HG02884 (cell line): Measurements from ENCODE around the gene DLGAP1.

Experiments
- ATAC-seq: cut with Tn5 transposase; IDR thresholded peaks from one replicate; pipeline ENCODE4 v1.9.1; 2021; ENCODE audit warnings: mild to moderate bottlenecking, moderate library complexity; ENCODE audit not compliant: unreplicated experiment

DLGAP1 gene

DNA sequence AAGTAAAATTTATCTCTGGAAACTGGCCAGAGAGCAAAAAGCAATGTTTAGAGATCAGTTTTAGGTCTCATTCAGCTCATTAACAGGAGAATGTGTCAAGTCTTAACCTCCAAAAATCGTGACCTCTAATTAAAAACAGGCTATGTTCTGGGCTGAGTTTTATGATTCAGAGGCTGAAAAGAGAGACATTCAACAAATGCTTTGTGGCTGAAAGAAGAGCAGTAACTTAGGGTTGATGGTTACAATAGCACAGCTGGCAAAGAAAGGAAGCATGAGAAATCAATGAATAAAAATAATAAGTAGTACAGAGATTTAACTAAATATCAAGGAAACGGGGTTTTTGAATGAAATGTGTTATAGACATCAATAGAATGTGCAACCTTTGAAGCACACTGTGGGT lies 992.1 kb downstream of the DLGAP1 start:
- ATAC-seq = no peak

- no peak for ATAC-seq
Observed at GRCh38 chr18:3461704-3462103, 993.4 kb downstream of the DLGAP1 start.

DNA sequence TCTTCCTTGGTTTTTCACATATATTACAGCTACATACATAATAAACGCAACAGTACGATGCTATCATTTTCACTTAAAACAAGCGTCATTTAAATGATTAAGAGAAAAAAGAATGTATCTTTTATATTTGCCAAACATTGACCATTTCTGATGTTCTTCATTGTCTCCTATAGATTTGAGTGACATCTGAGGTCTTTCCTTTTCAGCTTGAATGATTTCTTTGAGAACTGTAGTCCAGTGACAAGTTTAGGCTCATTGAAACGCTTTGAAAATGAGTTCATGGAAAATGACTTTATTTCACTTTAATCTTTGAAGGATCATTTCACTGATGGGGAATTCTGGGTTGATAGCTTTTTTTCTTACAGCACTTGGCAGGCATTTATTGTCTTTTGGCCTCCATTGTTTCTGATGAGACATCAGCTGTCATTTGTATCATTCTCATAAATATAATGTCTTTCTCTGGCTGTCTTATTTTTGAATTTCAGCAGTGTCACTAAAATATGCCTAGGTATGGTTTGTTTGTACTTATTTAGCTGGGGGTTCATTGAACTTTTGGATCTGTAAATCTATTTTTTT lies 994.2 kb downstream of the DLGAP1 start:
- ATAC-seq = no peak

GRCh38 chr18:3458952-3459853 lies 995.9 kb downstream of the DLGAP1 start:
- peak; percentile 49 for ATAC-seq

GRCh38 chr18:3458378-3458777 lies 996.7 kb downstream of the DLGAP1 start:
- ATAC-seq = no peak

GRCh38 chr18:3457261-3457724 lies 997.8 kb downstream of the DLGAP1 start:
- no peak for ATAC-seq

DNA sequence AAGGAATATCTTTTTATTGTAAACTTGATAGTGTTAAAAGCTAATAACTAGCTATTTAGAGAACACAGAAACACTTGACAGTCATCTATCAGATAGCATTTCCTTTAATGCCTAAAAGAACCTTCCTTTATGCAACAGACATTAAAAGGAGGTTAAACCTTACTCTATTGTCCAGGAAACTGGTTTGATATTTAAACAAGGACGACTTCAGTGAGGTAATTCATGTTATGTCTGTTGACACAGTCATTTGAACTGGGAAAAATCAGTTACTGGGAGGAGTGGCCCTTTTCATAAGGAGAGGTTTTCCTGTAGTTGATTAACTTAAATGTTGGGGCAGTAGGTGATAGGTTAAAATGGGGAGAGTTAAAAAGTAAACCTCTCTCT lies 998.4 kb downstream of the DLGAP1 start:
- ATAC-seq = no peak

GRCh38 chr18:3455907-3456685 lies 999.0 kb downstream of the DLGAP1 start:
- no peak for ATAC-seq

DNA sequence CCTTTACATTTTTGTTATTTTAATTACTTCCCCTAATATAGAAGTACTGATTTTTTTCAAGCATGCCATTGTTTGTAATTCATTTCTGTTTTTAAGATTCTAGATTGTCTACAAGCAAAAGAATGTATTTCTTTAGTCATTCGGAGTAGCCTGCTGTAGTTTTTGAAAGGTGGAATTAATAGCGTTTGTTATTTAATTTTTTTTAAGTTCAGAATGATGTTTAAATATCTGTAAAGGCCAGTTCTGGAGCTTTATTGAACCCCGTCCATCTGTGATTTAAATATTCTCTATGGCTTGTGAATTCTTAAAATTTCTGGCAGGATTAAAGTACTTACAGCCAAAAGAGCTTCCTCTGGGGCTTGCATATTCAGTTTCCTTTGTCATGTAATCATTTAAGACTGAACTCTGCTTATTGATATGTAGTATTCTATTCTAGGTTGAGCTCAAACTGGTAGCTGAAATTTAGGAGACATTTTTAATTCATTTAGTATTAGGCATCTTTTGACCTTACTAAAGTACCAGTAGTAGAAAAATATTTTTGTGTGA lies 999.9 kb downstream of the DLGAP1 start:
- ATAC-seq = no peak

DNA sequence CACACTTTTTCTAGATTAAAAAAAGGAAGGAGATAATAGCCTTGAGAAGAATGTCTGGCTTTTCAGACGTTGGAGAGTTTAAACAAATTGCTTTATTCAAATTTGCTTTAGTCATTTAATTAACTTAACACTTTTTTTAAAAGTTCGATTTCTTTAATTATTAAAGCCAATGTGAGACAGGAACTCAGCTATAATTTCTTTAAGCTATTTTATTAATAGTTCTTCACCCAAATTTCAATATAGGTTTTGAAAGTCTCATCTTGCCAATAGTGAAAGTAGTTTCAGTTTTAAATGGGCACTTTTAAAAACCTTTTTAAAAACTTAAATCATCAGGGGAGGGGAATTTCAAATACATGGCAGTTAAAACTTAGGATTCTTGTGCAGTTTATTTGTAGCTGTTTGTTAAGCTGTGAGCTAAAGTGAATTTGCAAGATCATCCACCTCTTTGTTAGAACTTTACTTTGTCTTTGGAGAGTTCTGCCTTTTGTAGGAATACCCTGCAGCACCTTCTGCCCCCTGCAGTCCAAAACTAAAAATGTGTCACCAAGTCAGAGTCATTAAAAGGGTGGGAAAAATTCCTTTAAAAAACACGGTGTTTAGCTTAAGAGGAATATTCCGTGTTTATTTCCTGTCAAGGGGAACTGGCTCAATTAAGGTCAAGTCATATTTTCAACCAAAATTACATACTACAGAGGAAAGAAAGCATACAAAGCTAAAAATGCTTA lies 1000.6 kb downstream of the DLGAP1 start:
- ATAC-seq = no peak

DNA sequence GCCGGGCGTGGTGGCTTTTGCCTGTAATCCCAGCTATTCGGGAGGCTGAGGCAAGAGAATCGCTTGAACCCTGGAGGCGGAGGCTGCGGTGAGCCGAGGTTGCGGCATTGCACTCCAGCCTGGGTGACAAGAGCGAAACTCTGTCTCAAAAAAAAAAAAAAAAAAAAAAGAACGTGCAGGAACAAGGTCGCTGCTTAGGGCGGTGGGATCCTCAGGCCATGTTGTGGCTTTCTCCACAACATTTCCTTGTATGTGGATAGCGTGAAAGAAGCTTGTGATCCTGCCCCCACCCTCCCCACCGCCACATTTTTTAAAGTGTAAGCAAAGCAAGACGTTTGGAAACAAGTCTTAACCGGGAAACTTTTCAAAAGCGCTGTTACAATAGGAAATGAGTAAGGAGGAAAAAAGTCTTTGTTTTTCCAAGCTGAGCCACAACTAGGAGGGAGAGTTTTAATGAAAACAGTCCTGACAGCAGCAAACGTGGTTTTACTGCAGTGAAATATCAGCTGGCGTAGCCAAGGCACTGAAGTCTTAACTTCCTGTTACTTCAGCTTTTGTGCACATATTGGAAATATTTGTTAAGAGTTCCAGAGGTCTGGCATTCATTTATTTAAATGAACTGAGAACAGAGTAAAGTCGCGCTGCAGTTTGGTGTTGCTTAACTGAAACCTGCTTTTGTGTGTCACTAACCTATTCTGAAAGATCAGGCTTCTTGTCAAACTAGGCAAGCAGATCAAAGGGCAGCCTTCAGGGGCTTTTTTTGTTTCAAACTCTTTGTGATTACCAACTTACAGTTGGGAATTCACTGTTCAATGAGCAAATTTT lies 1001.4 kb downstream of the DLGAP1 start:
- ATAC-seq = no peak

GRCh38 chr18:3452750-3453539 lies 1002.2 kb downstream of the DLGAP1 start:
- ATAC-seq = no peak

- no peak for ATAC-seq
Observed at GRCh38 chr18:3451989-3452749, 1002.9 kb downstream of the DLGAP1 start.

- no peak for ATAC-seq
Observed at GRCh38 chr18:3451183-3451988, 1003.7 kb downstream of the DLGAP1 start.

DNA sequence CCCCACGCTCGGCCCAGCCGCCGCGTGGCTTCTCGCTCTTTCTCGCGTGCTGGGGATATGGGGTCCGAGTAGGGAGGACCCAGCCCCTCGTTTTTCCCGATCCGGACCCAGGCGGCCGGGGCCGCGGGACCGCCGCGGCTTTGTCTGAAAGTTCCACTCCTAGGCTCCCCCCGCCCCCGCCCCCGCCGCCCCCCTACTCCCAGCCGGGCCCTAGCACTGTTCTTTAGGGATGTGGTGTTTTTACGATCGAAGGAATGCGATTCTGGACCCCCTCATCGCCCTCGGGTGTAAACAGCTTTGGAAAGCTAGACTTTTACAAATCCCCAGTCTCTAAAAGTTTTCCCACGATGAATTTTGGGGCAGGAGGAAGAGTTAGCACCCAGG lies 1004.3 kb downstream of the DLGAP1 start:
- no peak for ATAC-seq

- ATAC-seq = no peak
Observed at GRCh38 chr18:3450012-3450798, 1004.9 kb downstream of the DLGAP1 start, which contains the start of gene TGIF1. Gene TGIF1 (plus strand): TSS chr18:3450172. CDS start chr18:3450490, 318 bp downstream.
